Gastroesophageal sphincter (tissue), 3 donors: ENCODE measurements around the gene GNG3.

ENCODE experiments used
- CTCF ChIP-seq, 4 experiments: fragments of 200-600 bp in 2 of 4; fragments of 450-650 bp in 2 of 4; sonication (generic) in 1 of 4; IDR thresholded peaks; one replicate each; pipeline ENCODE4 v1.5.1; 2017 to 2019; ENCODE audit warnings: antibody characterized with exemption in 4 of 4, mild to moderate bottlenecking in 2 of 4, moderate library complexity in 2 of 4
- POLR2A ChIP-seq, 2 donors: fragments of 450-650 bp; IDR thresholded peaks; one replicate each; pipeline ENCODE4 v1.6.1; 2017; ENCODE audit warnings: antibody characterized with exemption in 2 of 2, mild to moderate bottlenecking in 2 of 2, moderate library complexity in 1 of 2

- TF ChIP-seq POLR2A (IDR thresholded peaks at IDR 0.05) = no peak
- TF ChIP-seq CTCF (IDR thresholded peaks at IDR 0.05) = no peak
Measured at GRCh38 chr11:62708392-62708791, 916 bp downstream of the GNG3 start.
